Activated T-cell treated with anti-CD3 and anti-CD28 coated beads, Interleukin-2, amount 50 U/mL, for 24 hours (primary cell): ENCODE data around the gene CEBPE.
A peak's percentile ranks its signal among the peaks of the same experiment; 100 is the strongest.

Source experiments
- DNase-seq: peaks from one replicate; pipeline ENCODE4 v3.0.0-alpha.2; 2020
- H3K27ac Mint-ChIP-seq: 2 replicates; pipeline ENCODE4 v1.8.0; 2020; ENCODE audit warnings: mild to moderate bottlenecking, mixed read lengths
- H3K27me3 Mint-ChIP-seq: 2 replicates; pipeline ENCODE4 v1.8.0; 2020; ENCODE audit warnings: mixed read lengths
- H3K36me3 Mint-ChIP-seq: 2 replicates; pipeline ENCODE4 v1.8.0; 2020; ENCODE audit warnings: low read depth, mixed read lengths
- H3K4me1 Mint-ChIP-seq: 2 replicates; pipeline ENCODE4 v1.8.0; 2020; ENCODE audit warnings: low read depth, mixed read lengths
- H3K4me3 Mint-ChIP-seq: 2 replicates; pipeline ENCODE4 v1.8.0; 2020; ENCODE audit warnings: mild to moderate bottlenecking, moderate library complexity, mixed read lengths
- H3K9me3 Mint-ChIP-seq: 2 replicates; pipeline ENCODE4 v1.8.0; 2020; ENCODE audit warnings: mixed read lengths

CEBPE gene

DNA sequence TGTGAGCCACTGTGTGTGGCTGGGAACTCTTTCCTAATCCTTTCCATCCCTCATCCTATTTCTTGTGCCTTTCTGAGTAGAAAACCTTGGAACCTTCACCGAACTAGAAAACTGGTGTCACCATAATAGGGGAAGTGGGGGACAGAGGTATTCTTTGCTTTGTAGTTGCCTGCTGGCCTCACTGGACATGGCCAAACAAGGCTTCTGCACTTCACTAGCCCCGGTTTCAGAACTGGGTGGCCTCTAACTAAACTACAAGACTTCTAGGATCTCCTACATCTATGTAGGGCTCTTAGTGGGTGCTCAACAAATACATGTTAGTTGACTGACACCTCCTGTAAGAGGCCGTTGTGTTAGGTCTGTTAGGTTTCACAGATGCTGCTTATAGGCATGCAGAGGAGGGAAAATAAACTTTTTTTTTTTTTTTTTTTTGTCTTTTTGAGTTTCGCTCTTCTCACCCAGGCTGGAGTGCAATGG is 13.7 kb downstream of the CEBPE start:
- no peak for DNase-seq
- H3K27ac Mint-ChIP-seq, result no peak overlapping the region
- H3K36me3 Mint-ChIP-seq, result no peaks in the 10 kb centered on the region

DNA sequence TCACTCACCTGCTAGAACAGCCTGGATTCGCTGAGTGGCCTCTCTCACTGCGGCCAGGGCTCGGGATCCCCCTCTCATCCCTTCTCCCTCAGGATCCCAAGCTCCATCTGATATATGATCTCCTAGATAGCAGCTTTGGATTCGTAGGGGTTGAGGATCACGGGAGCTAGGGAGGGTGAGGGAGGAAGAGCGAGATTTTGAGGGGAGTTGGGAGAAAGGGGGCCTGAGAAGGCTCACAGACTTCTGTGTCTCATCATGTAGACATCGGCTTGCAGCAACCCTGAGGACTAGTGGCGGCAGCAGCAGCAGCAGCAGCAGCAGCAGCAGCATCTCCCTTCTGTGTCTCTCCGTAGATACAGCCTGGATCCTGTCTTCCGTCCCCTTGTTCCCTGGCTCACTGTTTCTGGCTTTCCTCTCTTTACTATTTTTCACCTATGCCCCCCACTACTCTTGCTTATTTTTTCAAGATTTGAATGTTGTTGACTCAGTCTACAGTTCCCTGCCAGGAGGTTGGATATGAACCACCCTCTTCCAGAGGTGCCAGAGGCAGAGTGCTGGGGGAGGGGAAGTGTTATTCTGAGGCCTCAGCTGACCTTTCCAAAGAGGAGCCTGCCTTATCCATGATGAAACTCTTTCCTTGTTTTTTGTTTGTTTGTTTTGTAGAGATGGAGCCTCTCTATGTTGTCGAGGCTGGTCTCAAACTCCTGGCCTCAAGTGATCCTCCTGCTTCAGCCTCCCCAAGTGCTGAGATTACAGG is 14.3 kb downstream of the CEBPE start, which contains the start of gene CIROP:
Gene CIROP, minus strand, starts transcription at position 399 of the 757 bp plus-strand sequence. Its CDS starts 69 bp downstream, at position 330.
- no peaks in the 10 kb centered on the region for H3K9me3 Mint-ChIP-seq

More for the DNA sequence above, 13.7 kb downstream of the CEBPE start:
- H3K4me1 Mint-ChIP-seq, result no peaks in the 10 kb centered on the region
- H3K9me3 Mint-ChIP-seq, result no peaks in the 10 kb centered on the region
- H3K27me3 Mint-ChIP-seq, result no peaks in the 10 kb centered on the region
- H3K4me3 Mint-ChIP-seq, result no peak overlapping the region

DNA sequence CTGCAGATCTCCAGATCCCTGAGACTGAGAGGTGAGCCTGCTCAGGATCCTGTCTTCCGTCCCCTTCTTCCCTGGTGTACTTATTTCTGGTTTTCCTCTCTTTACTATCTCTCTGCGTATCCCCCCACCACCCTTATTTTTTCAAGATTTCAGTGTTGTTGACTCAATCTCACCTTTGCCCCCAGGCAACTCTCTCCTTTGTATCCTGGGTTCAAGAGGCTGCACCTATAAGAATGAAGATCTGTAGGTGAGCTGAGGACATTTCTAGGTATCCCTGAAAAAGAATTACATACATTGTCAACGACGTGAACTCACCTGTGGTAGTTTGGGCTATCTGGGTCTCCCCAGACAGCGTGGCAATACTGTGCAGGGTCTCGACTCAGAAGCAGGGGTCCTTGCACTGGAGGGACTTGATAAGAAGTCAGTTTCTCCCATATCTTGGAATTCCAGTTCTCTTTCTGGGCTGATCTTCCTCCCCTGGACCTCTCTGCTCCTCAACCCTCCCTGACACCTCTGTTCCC is 14.9 kb downstream of the CEBPE start:
- Mint-ChIP-seq H3K4me1 (peaks cover 1% of the 10 kb centered on the region), H3K36me3 (peaks cover 5% of the 10 kb centered on the region), H3K9me3 (no peaks in the 10 kb centered on the region), H3K27ac (no peak overlapping the region), H3K4me3 (no peak overlapping the region), H3K27me3 (no peaks in the 10 kb centered on the region)
- DNase-seq, result no peak

More for the DNA sequence above, 14.3 kb downstream of the CEBPE start, which contains the start of gene CIROP:
- Mint-ChIP-seq H3K27me3 (no peaks in the 10 kb centered on the region), H3K4me3 (no peak within 1 kb of the TSS), H3K36me3 (no peaks in the 10 kb centered on the region), H3K4me1 (no peaks in the 10 kb centered on the region), H3K27ac (no peak within 1 kb of the TSS)
- DNase-seq, result no peak

DNA sequence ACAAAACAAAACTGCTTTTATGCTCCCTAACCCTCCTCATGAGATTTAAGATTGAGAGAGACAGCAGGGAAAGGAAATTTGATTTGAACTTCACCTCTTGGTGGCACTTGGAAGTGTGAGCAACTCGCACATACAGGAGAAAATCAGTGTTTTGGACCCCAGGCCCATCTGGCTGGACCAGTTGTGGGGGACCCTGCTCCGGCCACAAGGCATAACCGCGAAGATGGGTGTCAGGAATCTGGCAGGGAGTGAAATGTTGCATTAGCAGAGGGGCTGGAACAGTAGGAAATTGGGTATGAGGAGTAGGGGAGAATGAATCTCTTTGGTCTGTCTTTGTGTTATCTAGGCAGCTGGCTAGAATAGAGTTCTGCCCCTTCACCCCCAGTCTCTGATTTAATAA is 15.5 kb downstream of the CEBPE start:
- Mint-ChIP-seq H3K36me3 (peaks cover 11% of the 10 kb centered on the region), H3K27ac (no peak overlapping the region), H3K9me3 (no peaks in the 10 kb centered on the region), H3K4me3 (no peak overlapping the region), H3K27me3 (no peaks in the 10 kb centered on the region), H3K4me1 (peaks cover 2% of the 10 kb centered on the region)
- no peak for DNase-seq

DNA sequence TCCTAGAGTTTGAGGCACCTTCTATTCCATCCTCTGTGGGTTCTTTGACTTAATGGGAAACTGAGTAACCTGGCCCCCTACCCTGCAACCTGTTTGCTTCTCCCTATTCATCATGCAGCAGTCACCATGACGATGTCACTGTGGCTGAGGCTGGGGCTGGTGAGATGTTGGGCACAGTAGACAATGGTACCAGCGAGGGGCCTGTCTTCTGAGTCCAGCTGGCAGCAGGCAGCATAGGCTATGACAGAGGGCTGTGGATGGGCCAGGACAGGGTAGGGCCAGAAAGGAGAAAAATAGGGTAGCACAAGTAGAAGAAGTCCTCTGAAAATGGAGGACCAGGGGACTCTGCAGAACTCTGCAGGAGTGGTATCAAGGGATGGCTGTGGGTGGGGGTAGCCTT is 16.3 kb downstream of the CEBPE start:
- H3K27ac Mint-ChIP-seq, result no peak overlapping the region
- no peak for DNase-seq
- H3K4me1 Mint-ChIP-seq, result peaks cover 8% of the 10 kb centered on the region
- H3K27me3 Mint-ChIP-seq, result no peaks in the 10 kb centered on the region
- H3K4me3 Mint-ChIP-seq, result no peak overlapping the region
- H3K9me3 Mint-ChIP-seq, result no peaks in the 10 kb centered on the region
- H3K36me3 Mint-ChIP-seq, result peaks cover 18% of the 10 kb centered on the region

DNA sequence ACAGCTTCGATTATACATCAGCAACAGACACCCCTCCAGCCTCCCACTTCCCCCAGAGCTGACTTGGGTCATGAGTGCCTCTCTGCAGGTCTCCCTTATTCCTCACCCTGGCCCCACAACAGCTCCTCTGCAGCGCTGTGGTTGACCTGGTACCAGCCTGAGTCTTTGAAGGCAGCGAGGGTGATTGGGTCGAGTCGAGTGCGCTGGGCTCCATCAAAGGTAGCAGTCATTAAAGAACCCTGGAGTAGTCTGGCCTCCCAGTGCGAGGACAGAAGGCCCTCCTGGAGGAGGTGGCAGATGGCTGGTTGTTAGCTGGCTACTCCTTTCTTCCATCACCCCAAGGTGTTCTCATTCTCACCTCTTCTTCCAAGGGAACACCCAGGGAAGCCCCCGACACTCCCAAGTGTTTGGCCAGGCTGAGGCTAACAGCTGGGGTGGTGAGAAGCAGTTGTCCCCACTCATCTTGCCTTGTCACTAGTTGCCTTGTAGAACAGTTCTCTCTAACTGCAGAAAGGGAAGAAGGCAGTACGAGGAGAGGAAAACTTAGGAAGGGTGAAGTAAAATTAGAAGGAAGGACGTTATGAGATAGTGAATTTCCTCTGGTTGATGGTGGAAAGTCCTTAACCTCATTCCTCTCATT is 16.9 kb downstream of the CEBPE start:
- H3K4me3 Mint-ChIP-seq, result no peak overlapping the region
- H3K9me3 Mint-ChIP-seq, result no peaks in the 10 kb centered on the region
- DNase-seq, result no peak
- no peaks in the 10 kb centered on the region for H3K27me3 Mint-ChIP-seq
- peaks cover 25% of the 10 kb centered on the region for H3K36me3 Mint-ChIP-seq
- no peak overlapping the region for H3K27ac Mint-ChIP-seq
- H3K4me1 Mint-ChIP-seq, result peaks cover 15% of the 10 kb centered on the region

DNA sequence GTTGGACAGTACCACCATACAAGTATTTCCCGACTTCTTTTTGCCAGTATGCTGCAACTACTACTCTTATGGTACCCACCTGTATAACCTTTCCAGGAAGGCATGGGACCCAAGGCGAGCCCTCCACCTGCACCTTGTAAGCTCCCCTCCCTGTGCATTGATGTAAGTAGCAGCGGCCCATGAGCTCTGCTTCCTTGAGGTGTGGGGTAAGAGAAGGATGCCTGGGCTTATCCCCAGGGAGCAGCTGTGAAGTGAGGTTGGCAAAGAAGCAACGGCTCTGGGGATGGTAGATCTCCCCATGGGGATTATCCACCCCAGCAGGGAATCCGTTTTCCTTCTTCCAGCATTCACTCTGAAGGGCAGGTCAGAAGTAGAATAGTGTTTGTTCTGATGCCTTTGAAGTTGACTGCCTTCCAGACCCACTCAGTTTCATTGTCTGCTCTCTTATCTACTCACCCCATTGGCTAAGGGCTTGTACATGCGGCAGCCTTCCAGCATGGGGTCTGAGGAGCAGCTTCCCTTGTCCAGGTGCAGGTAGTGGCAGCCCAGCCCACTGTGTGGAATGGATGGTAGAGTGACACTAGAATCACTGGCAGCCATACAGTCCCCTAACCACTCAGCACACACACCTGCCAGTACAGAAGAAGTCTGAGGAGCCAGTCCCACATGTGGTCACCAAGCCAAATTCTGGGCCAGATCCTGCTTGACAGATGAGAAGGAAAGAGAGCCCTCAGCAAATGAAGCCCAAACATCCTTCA is 17.7 kb downstream of the CEBPE start:
- no peak overlapping the region for H3K27ac Mint-ChIP-seq
- H3K36me3 Mint-ChIP-seq, result peaks cover 32% of the 10 kb centered on the region
- H3K9me3 Mint-ChIP-seq, result no peaks in the 10 kb centered on the region
- DNase-seq, result no peak
- peaks cover 22% of the 10 kb centered on the region for H3K4me1 Mint-ChIP-seq
- no peaks in the 10 kb centered on the region for H3K27me3 Mint-ChIP-seq
- no peak overlapping the region for H3K4me3 Mint-ChIP-seq

DNA sequence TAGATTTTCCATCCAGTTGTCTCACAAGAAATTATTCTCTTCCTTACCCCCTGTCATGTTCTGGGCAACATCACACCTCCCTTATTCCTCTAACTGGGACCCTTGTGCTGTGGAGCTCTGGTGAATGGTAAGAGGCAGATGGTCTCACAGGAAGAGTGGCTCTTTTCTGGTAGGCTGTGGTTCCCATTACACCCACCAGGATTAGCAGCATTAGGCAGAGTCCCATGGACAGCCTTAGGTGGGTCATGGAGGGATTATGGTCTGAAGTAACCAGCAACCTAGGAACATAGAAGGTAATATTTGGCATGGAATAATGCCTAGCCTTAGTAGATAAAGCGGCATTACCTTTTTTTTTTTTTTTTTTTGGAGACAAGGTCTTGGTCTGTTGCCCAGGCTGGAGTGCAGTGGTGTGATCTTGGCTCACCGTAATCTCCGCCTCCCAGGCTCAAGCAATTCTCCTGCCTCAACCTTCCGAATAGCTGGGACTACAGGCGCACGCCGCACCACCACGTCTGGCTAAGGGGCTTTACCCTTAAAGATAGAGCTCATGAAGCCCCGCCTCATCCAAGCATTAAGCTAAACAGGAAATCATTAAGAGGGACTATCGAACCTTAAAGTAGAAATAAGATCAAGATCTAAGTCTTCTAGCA is 19.7 kb downstream of the CEBPE start:
- no peak overlapping the region for H3K27ac Mint-ChIP-seq

DNA sequence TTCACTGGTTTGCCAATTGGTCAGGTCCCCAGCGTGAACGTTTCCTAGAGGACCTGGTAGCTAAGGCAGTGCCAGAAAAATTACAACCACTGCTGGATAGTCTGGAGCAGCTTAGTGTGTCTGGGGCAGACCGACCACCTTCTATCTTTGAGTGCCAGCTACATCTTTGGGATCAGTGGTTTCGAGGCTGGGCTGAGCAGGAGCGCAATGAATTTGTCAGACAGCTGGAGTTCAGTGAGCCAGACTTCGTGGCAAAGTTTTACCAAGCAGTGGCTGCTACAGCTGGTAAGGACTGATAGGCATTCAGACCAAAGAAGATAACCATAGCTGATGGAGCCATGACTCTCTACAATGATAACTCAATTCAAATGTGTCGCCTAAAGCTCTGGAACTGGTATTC is 21.3 kb downstream of the CEBPE start:
- DNase-seq, result no peak
- H3K27ac Mint-ChIP-seq, result peak overlapping the region; percentile 41
- H3K4me1 Mint-ChIP-seq, result peaks cover 33% of the 10 kb centered on the region
- no peaks in the 10 kb centered on the region for H3K9me3 Mint-ChIP-seq
- H3K36me3 Mint-ChIP-seq, result peaks cover 40% of the 10 kb centered on the region
- no peak overlapping the region for H3K4me3 Mint-ChIP-seq
- no peaks in the 10 kb centered on the region for H3K27me3 Mint-ChIP-seq

More for the DNA sequence above, 19.7 kb downstream of the CEBPE start:
- Mint-ChIP-seq H3K36me3 (peaks cover 32% of the 10 kb centered on the region), H3K4me3 (no peak overlapping the region), H3K9me3 (no peaks in the 10 kb centered on the region), H3K4me1 (peaks cover 24% of the 10 kb centered on the region), H3K27me3 (no peaks in the 10 kb centered on the region)
- no peak for DNase-seq

DNA sequence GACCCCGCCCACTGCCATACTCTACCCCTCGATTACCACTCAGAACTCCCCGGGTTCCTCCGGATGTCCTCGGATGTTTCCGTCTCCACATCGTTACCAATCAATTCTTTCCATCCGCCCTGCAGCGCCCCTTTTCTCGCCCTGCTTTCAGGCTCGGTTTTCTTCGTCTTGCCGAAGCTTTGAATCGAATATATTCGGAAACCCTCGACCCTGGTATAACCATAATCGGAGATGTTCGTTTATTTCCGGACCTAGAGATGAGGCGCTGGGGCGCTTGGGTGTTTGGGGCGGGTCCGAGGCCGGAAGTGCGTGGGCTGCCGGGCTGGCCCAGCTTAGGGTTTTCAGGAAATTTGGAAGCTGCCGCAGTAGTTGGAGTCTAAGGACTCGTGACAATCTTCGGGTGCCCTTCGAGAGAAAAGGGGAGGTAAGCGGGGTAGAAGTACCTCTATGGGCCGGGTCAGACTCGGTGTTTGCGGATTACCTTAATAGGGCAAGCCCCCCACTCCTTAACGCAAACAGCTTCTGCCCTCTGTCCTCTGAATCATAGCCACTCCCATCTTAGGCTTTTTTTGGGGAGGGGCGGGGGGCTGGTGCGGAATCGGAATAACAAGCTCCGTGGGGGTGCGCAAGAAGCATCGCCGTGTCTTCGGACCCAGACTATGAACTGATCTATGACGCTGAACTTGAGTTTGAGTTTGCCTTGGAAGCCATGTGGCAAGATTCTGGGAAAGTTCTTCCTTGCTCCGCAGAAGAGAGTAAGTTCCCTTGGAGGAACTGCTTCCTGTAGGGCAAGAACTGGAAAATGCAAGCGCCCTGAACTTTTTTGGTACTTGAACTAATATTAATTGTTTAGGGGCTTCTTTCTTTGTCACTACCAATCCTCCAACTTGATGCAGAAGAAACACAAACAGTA is 23.6 kb downstream of the CEBPE start, which contains the start of gene C14orf119:
Gene C14orf119, plus strand, starts transcription at position 310 of the 913 bp plus-strand sequence. CDS start 2,154 bp downstream, outside the sequence.
- Mint-ChIP-seq H3K4me1 (peaks cover 48% of the 10 kb centered on the region), H3K36me3 (peaks cover 60% of the 10 kb centered on the region), H3K4me3 (no peak within 1 kb of the TSS), H3K27ac (no peak within 1 kb of the TSS), H3K27me3 (no peaks in the 10 kb centered on the region), H3K9me3 (no peaks in the 10 kb centered on the region)
- DNase-seq, result peak; percentile 90

DNA sequence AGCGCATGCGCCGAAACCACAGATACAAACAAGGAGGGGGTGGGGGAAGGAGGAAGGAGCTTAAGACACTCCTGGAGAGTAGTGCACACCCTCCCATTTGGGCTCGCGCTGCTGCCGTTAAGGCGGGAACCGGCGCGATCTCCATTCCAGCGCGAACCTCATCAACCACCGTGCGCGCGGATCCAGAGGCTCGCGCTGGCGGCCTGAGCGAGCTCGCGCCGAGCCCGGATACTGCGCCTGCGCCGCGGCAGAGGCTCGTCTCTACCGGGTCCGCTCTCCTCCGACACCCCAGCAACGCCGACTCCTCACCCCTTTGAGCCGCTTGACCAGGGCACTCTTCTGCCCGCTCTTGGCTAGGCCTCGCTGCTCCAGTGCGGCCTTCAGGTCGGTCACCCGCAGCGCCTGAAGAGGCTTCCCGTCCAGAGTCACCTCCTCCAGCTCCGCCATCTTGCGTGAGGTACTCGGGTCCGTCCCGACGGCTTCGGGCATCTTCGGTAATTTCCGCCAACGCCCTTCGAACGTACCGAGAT is 24.3 kb downstream of the CEBPE start, which contains the start of gene ACIN1:
Gene ACIN1, minus strand, starts transcription at position 471 of the 530 bp plus-strand sequence. Its CDS starts 24 bp downstream, at position 447.
- Mint-ChIP-seq H3K4me1 (peaks cover 53% of the 10 kb centered on the region), H3K27ac (no peak within 1 kb of the TSS), H3K4me3 (no peak within 1 kb of the TSS), H3K9me3 (no peaks in the 10 kb centered on the region), H3K36me3 (peaks cover 67% of the 10 kb centered on the region), H3K27me3 (no peaks in the 10 kb centered on the region)
- peak; percentile 99 for DNase-seq

DNA sequence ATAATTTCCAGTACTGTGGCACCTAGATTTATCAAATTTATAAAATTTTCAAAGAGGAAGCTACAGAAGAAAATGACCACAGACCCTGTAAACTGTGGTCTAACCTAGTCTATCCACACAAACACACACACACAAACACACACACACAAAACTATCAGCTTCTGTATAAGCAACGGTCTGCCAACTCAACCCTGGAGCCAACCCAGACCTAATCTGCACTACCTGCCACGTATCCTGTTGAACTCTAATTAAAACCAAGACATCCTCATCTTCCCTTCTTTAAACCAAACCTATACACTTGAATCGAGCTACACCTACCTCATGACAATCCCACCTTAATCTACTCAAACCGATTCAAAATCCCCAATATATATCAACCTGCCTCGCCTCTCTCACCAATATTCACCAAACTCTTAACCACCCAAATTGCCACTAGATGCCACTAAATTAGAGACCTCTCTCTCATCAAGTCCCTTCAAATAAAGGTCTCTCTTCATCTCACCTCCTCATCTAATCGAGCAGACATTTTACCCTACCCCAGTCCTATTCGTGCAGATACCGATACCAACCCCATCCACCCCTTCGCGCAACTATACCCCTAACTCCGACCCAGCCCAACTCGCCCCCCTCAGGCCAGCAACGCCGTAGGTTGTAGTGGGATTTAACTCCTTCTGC is 24.9 kb downstream of the CEBPE start:
- Mint-ChIP-seq H3K9me3 (no peaks in the 10 kb centered on the region), H3K4me3 (no peak overlapping the region), H3K27me3 (no peaks in the 10 kb centered on the region), H3K4me1 (peaks cover 57% of the 10 kb centered on the region), H3K27ac (no peak overlapping the region), H3K36me3 (peaks cover 68% of the 10 kb centered on the region)
- DNase-seq, result no peak
